Smooth muscle cell (in vitro differentiated cells): ENCODE data around the gene ZDHHC6. TPM values are rescaled to one million over a fixed set of nuclear protein-coding genes. Genes with fewer than 3 reads are reported as not detected.
"Not testable (repeated sequence)": the region's sequence is repeated elsewhere in the genome, so short reads cannot be mapped to it uniquely, and the experiment has no call there.

Experiments
- DNase-seq: peaks from one replicate; lab custom pipeline; 2025; ENCODE audit not compliant: unreplicated experiment; lab: John Stamatoyannopoulos, UW
- H2AFZ ChIP-seq: fragments of 200-600 bp; sonication (generic); 2 replicates; pipeline ENCODE4 v1.6.0; 2016; ENCODE audit warnings: antibody characterized with exemption, low read depth, mild to moderate bottlenecking
- H3F3A ChIP-seq: fragments of 200-600 bp; sonication (generic); 2 replicates; pipeline ENCODE4 v1.6.0; 2017; ENCODE audit warnings: antibody characterized with exemption, low read depth
- H3K27ac ChIP-seq: fragments of 200-600 bp; sonication (generic); 2 replicates; pipeline ENCODE4 v1.5.1; 2016; ENCODE audit warnings: low read depth, mild to moderate bottlenecking
- H3K27me3 ChIP-seq: fragments of 200-600 bp; sonication (generic); 2 replicates; pipeline ENCODE4 v1.6.1; 2016; ENCODE audit warnings: low read depth, mild to moderate bottlenecking
- H3K36me3 ChIP-seq: fragments of 200-600 bp; sonication (generic); 2 replicates; pipeline ENCODE4 v1.5.1; 2016; ENCODE audit warnings: low read depth
- H3K4me1 ChIP-seq: fragments of 200-600 bp; sonication (generic); 2 replicates; pipeline ENCODE4 v1.5.1; 2016; ENCODE audit warnings: low read depth
- H3K4me2 ChIP-seq: fragments of 200-600 bp; sonication (generic); 2 replicates; pipeline ENCODE4 v1.6.0; 2016; ENCODE audit warnings: mild to moderate bottlenecking
- H3K4me3 ChIP-seq: fragments of 200-600 bp; sonication (generic); 2 replicates; pipeline ENCODE4 v1.5.1; 2016; ENCODE audit warnings: mild to moderate bottlenecking
- H3K79me2 ChIP-seq: fragments of 200-600 bp; sonication (generic); 2 replicates; pipeline ENCODE4 v1.6.0; 2016; ENCODE audit warnings: low read depth, mild to moderate bottlenecking
- H3K9ac ChIP-seq: fragments of 200-600 bp; sonication (generic); 2 replicates; pipeline ENCODE4 v1.6.0; 2016; ENCODE audit warnings: low read depth
- H3K9me3 ChIP-seq: fragments of 200-600 bp; sonication (generic); replicated peaks from 2 replicates; pipeline ENCODE4 v1.5.1; 2016; ENCODE audit warnings: low read depth
- H4K20me1 ChIP-seq: fragments of 200-600 bp; sonication (generic); 2 replicates; pipeline ENCODE4 v1.6.0; 2016; ENCODE audit warnings: low read depth
- WGBS: methylation state at CpG from one replicate; pipeline ENCODE4 v1.1.7; 2016; ENCODE audit warnings: low lambda C conversion rate; 5-methylcytosine and 5-hydroxymethylcytosine counted together
- polyA plus RNA-seq: library from polyadenylated mRNA; unstranded; fragments of >200 nt; fragmentation: Nextera tagmentation; extraction: Ambion mirVana; gene quantifications from 2 replicates; pipeline ENCODE4 v1.2.1, GENCODE V29; 2016
- total RNA-seq: library from RNA; depleted of rRNA; stranded (reverse); fragments of >200 nt; gene quantifications from 2 replicates; pipeline ENCODE4 v1.2.3, GENCODE V29; 2014
- TF ChIP-seq, protein P1 (sequence below): fragments of 200-600 bp; sonication (generic); IDR thresholded peaks from 2 replicates; pipeline ENCODE4 v1.5.1; 2017; ENCODE audit warnings: borderline replicate concordance, mild to moderate bottlenecking, antibody characterized with exemption; ENCODE audit not compliant: insufficient read depth, poor library complexity, severe bottlenecking

Gene ZDHHC6
- total and polyA plus RNA-seq, 2 experiments from 2014 or later = 19.2 to 19.7 TPM

DNA sequence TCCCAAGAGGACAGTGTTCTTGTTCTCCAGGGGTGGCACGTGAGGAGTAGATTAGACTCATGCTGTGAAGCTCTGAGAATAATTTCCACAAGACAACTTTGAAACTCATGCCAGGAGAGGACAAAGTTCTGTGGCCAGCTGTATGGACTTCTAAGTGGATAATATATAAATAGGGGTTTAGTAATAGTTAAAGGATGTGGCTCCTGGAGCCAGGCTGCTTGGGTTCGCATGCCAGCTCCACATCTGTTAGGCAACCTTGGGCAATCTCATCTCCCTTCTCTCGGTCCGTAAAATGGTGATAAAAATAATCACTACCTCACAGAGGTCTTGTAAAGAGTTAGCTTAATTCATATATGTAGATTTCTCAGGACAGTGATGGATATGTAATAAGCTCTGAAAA lies 37.0 kb downstream of the ZDHHC6 start:
- TF ChIP-seq, protein P1, sequence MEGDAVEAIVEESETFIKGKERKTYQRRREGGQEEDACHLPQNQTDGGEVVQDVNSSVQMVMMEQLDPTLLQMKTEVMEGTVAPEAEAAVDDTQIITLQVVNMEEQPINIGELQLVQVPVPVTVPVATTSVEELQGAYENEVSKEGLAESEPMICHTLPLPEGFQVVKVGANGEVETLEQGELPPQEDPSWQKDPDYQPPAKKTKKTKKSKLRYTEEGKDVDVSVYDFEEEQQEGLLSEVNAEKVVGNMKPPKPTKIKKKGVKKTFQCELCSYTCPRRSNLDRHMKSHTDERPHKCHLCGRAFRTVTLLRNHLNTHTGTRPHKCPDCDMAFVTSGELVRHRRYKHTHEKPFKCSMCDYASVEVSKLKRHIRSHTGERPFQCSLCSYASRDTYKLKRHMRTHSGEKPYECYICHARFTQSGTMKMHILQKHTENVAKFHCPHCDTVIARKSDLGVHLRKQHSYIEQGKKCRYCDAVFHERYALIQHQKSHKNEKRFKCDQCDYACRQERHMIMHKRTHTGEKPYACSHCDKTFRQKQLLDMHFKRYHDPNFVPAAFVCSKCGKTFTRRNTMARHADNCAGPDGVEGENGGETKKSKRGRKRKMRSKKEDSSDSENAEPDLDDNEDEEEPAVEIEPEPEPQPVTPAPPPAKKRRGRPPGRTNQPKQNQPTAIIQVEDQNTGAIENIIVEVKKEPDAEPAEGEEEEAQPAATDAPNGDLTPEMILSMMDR = no peak

DNA sequence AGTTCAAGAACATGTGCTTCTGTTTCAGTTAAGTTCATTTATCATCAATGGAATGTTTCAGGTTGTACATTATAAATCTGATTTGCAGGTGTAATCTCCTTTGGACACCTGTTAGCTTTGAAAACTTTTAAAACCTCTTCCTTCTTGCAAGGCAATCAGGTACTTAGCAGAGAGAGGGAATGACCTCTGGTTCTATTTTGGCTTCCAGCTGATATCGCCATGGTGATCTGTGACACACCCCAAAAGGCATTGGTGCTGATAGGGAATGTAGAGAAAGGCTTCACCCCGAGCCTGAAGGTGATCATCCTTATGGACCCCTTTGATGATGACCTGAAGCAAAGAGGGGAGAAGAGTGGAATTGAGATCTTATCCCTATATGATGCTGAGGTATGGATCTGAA lies 37.4 kb downstream of the ZDHHC6 start:
- Histone ChIP-seq H3K79me2 (no peaks in the 10 kb centered on the region), H2AFZ (no peak overlapping the region), H3F3A (no peaks in the 10 kb centered on the region), H3K36me3 (no peaks in the 10 kb centered on the region), H3K4me2 (no peak overlapping the region), H3K4me1 (no peaks in the 10 kb centered on the region), H3K9ac (no peak overlapping the region), H3K9me3 (no peaks in the 10 kb centered on the region), H3K27ac (no peak overlapping the region), H3K4me3 (no peak overlapping the region), H4K20me1 (no peaks in the 10 kb centered on the region), H3K27me3 (peaks cover 10% of the 10 kb centered on the region)
- TF ChIP-seq, protein P1 = no peak
- no peak for DNase-seq
- WGBS = 84% methylated on average over 2 of the region's 2 CpGs

More for the DNA sequence above, 37.0 kb downstream of the ZDHHC6 start:
- Histone ChIP-seq H3K4me2 (no peak overlapping the region), H3K79me2 (no peaks in the 10 kb centered on the region), H3F3A (no peaks in the 10 kb centered on the region), H3K4me1 (no peaks in the 10 kb centered on the region), H2AFZ (no peak overlapping the region), H3K27ac (no peak overlapping the region), H4K20me1 (no peaks in the 10 kb centered on the region), H3K36me3 (no peaks in the 10 kb centered on the region), H3K4me3 (no peak overlapping the region), H3K27me3 (peaks cover 10% of the 10 kb centered on the region), H3K9ac (no peak overlapping the region), H3K9me3 (no peaks in the 10 kb centered on the region)
- 74% methylated on average over 4 of the region's 4 CpGs for WGBS
- DNase-seq = no peak

DNA sequence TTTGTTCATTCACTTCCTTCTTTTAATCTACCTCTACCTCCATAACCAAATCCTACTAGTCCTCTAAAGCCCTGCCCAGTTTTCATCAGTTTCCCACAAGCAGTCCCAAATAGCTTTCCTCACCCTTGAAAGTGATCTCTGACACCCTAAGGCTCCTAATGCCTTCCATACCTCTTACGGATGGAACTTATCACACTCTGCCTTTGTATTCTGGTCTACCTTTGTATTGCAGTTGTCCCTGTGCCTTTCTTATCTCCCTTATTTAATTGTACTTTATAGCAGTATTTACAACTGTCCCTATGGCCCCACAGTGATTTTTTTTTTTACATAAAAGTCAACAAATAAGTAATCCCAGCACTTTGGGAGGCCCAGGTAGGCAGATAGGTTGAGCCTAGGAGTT lies 39.0 kb downstream of the ZDHHC6 start:
- H3K27ac ChIP-seq = no peak overlapping the region
- WGBS = 87% methylated on average over 1 of the region's 1 CpG

DNA sequence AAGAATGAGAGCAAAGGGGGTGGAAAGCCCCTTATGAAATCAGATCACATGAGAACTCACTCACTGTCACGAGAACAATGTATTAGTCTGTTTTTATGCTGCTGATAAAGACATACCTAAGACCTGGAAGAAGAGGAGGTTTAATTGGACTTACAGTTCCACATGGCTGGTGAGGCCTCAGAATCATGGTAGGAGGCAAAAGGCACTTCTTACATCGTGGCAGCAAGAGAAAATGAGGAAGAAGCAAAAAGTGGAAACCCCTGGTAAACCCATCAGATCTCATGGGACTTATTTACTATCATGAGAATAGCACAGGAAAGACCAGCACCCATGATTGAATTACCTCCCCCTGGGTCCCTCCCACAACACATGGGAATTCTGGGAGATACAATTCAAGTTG lies 39.9 kb downstream of the ZDHHC6 start:
- H2AFZ ChIP-seq, H3K36me3 ChIP-seq, H3F3A ChIP-seq, H3K9me3 ChIP-seq, H3K4me2 ChIP-seq, H3K27me3 ChIP-seq, H3K4me1 ChIP-seq, H3K9ac ChIP-seq, H4K20me1 ChIP-seq, H3K79me2 ChIP-seq, DNase-seq, H3K27ac ChIP-seq, H3K4me3 ChIP-seq: not testable (repeated sequence)
- 93% methylated on average over 2 of the region's 2 CpGs for WGBS

More for the DNA sequence above, 39.0 kb downstream of the ZDHHC6 start:
- no peaks in the 10 kb centered on the region for H3K79me2 ChIP-seq
- H2AFZ ChIP-seq = no peak overlapping the region
- TF ChIP-seq, protein P1 = no peak
- H3K4me2 ChIP-seq = no peak overlapping the region
- H3K4me3 ChIP-seq = no peak overlapping the region
- no peaks in the 10 kb centered on the region for H3F3A ChIP-seq
- no peak overlapping the region for H3K9ac ChIP-seq
- no peaks in the 10 kb centered on the region for H3K9me3 ChIP-seq
- H3K36me3 ChIP-seq = no peaks in the 10 kb centered on the region
- no peaks in the 10 kb centered on the region for H4K20me1 ChIP-seq
- peaks cover 10% of the 10 kb centered on the region for H3K27me3 ChIP-seq
- H3K4me1 ChIP-seq = no peaks in the 10 kb centered on the region
- no peak for DNase-seq
